GM11168 (cell line): ENCODE results near the gene TNFAIP1.
"Not testable (repeated sequence)": the region's sequence is repeated elsewhere in the genome, so short reads cannot be mapped to it uniquely, and the experiment has no call there.

ENCODE experiments used
- in situ Hi-C: fragments of 300-500 bp; cut with MboI; formaldehyde crosslinking; loops from one replicate; pipeline ENCODE4 v1.12.0; 2022; ENCODE audit warnings: low sequenced_read_pairs; ENCODE audit not compliant: unreplicated experiment

TNFAIP1 gene

GRCh38 chr17:28324267-28324745, 11.3 kb upstream of the TNFAIP1 start:
- in situ Hi-C loops: no loop called here

- in situ Hi-C loops: no loop called here
Measured at GRCh38 chr17:28324781-28325180, 10.8 kb upstream of the TNFAIP1 start.

- in situ Hi-C loops: no loop called here
Measured at GRCh38 chr17:28325211-28325610, 10.3 kb upstream of the TNFAIP1 start.

- in situ Hi-C loops: no loop called here
Measured at GRCh38 chr17:28326114-28326513, 9.4 kb upstream of the TNFAIP1 start.

GRCh38 chr17:28327031-28327607, 8.4 kb upstream of the TNFAIP1 start:
- in situ Hi-C loops: no loop called here

- in situ Hi-C loops: no loop called here
Measured at GRCh38 chr17:28327709-28328108, 7.9 kb upstream of the TNFAIP1 start.

GRCh38 chr17:28328325-28328724, 7.2 kb upstream of the TNFAIP1 start:
- in situ Hi-C loops: no loop called here

GRCh38 chr17:28330671-28331070, 4.9 kb upstream of the TNFAIP1 start:
- in situ Hi-C loops: no loop called here

GRCh38 chr17:28331891-28332420, 3.6 kb upstream of the TNFAIP1 start:
- in situ Hi-C loops: no loop called here

- in situ Hi-C loops: no loop called here
Measured at GRCh38 chr17:28333083-28333746, 2.3 kb upstream of the TNFAIP1 start.

GRCh38 chr17:28334171-28334570, 1.4 kb upstream of the TNFAIP1 start:
- in situ Hi-C loops: no loop called here

GRCh38 chr17:28334666-28335200, 828 bp upstream of the TNFAIP1 start:
- in situ Hi-C loops: no loop called here

GRCh38 chr17:28335959-28336871, 654 bp downstream of the TNFAIP1 start:
- in situ Hi-C loops: no loop called here

GRCh38 chr17:28338056-28338768, 2.7 kb downstream of the TNFAIP1 start:
- in situ Hi-C loops: no loop called here

- in situ Hi-C loops: not testable (repeated sequence)
Measured at GRCh38 chr17:28338769-28339212, 3.2 kb downstream of the TNFAIP1 start.

GRCh38 chr17:28339431-28339830, 3.9 kb downstream of the TNFAIP1 start:
- in situ Hi-C loops: no loop called here

GRCh38 chr17:28340374-28340773, 4.8 kb downstream of the TNFAIP1 start:
- in situ Hi-C loops: no loop called here

- in situ Hi-C loops: no loop called here
Measured at GRCh38 chr17:28341516-28341915, 6.0 kb downstream of the TNFAIP1 start.

- in situ Hi-C loops: no loop called here
Measured at GRCh38 chr17:28342313-28342712, 6.8 kb downstream of the TNFAIP1 start.

GRCh38 chr17:28343491-28343932, 8.0 kb downstream of the TNFAIP1 start:
- in situ Hi-C loops: no loop called here
